Trophoblast cell (in vitro differentiated cells and primary cell): Measurements from ENCODE around the gene VAMP7.
"Not testable (repeated sequence)": the region's sequence is repeated elsewhere in the genome, so short reads cannot be mapped to it uniquely, and the experiment has no call there.

Experiments used
- DNase-seq, 2 donors: peaks; one replicate each; pipeline ENCODE4 v3.0.0-alpha.2; 2016
- H2AFZ ChIP-seq: 2 replicates; pipeline ENCODE4 v1.6.1; 2013; ENCODE audit warnings: low read length, moderate library complexity, mild to moderate bottlenecking; ENCODE audit not compliant: insufficient read depth, poor library complexity
- H2AK5ac ChIP-seq: 2 replicates; pipeline ENCODE4 v1.6.1; 2013; ENCODE audit warnings: mild to moderate bottlenecking, low read length
- H2BK120ac ChIP-seq: 2 replicates; pipeline ENCODE4 v1.6.1; 2013; ENCODE audit warnings: low read length, mild to moderate bottlenecking, moderate library complexity; ENCODE audit not compliant: insufficient read depth, poor library complexity
- H2BK12ac ChIP-seq: 2 replicates; pipeline ENCODE4 v1.6.1; 2013; ENCODE audit warnings: mild to moderate bottlenecking, low read length, moderate library complexity
- H2BK5ac ChIP-seq: 2 replicates; pipeline ENCODE4 v1.6.1; 2013; ENCODE audit warnings: low read length, low read depth, moderate library complexity, mild to moderate bottlenecking; ENCODE audit not compliant: poor library complexity
- H3K14ac ChIP-seq: 2 replicates; pipeline ENCODE4 v1.6.1; 2013; ENCODE audit warnings: mild to moderate bottlenecking, low read length
- H3K18ac ChIP-seq: 2 replicates; pipeline ENCODE4 v1.6.1; 2013; ENCODE audit warnings: mild to moderate bottlenecking, low read length
- H3K23ac ChIP-seq: 2 replicates; pipeline ENCODE4 v1.6.1; 2013; ENCODE audit warnings: low read length
- H3K27ac ChIP-seq: 2 replicates; pipeline ENCODE4 v1.5.1; 2013; ENCODE audit warnings: low read depth, mild to moderate bottlenecking, inconsistent platforms, low read length, moderate library complexity
- H3K27me3 ChIP-seq: 2 replicates; pipeline ENCODE4 v1.6.1; 2013; ENCODE audit warnings: inconsistent platforms, mild to moderate bottlenecking, low read length, moderate library complexity; ENCODE audit not compliant: insufficient read depth
- H3K36me3 ChIP-seq, 2 experiments: 1 replicate in 1 of 2; 2 replicates in 1 of 2; pipeline ENCODE4 v1.6.1; 2013; ENCODE audit warnings: low read length in 2 of 2, mild to moderate bottlenecking in 2 of 2, moderate library complexity in 1 of 2; ENCODE audit not compliant: insufficient read depth in 2 of 2, control insufficient read depth in 1 of 2
- H3K4ac ChIP-seq: 2 replicates; pipeline ENCODE4 v1.6.1; 2013; ENCODE audit warnings: low read depth, mild to moderate bottlenecking, low read length, moderate library complexity
- H3K4me1 ChIP-seq, 2 experiments: 1 replicate in 1 of 2; 2 replicates in 1 of 2; pipeline ENCODE4 v1.6.1; 2013; ENCODE audit warnings: low read length in 2 of 2, mild to moderate bottlenecking in 2 of 2, moderate library complexity in 1 of 2; ENCODE audit not compliant: insufficient read depth in 2 of 2, control insufficient read depth in 1 of 2
- H3K4me2 ChIP-seq: 2 replicates; pipeline ENCODE4 v1.6.1; 2013; ENCODE audit warnings: inconsistent platforms, mild to moderate bottlenecking, low read length, moderate library complexity
- H3K4me3 ChIP-seq: 2 replicates; pipeline ENCODE4 v1.5.1; 2013; ENCODE audit warnings: mild to moderate bottlenecking, low read depth, low read length, inconsistent platforms
- H3K79me1 ChIP-seq: one replicate; pipeline ENCODE4 v1.6.1; 2013; ENCODE audit warnings: low read length
- H3K79me2 ChIP-seq: 2 replicates; pipeline ENCODE4 v1.6.1; 2013; ENCODE audit warnings: low read length, mild to moderate bottlenecking; ENCODE audit not compliant: control insufficient read depth, insufficient read depth, poor library complexity
- H3K9ac ChIP-seq: 2 replicates; pipeline ENCODE4 v1.6.1; 2013; ENCODE audit warnings: mild to moderate bottlenecking, low read length
- H3K9me3 ChIP-seq: 2 replicates; pipeline ENCODE4 v1.6.1; 2013; ENCODE audit warnings: low read depth, mild to moderate bottlenecking, control low read depth, inconsistent platforms, low read length; ENCODE audit not compliant: insufficient read depth
- H4K12ac ChIP-seq: 2 replicates; pipeline ENCODE4 v1.6.1; 2013; ENCODE audit warnings: low read depth, mild to moderate bottlenecking, low read length, moderate library complexity
- H4K8ac ChIP-seq: 2 replicates; pipeline ENCODE4 v1.6.1; 2013; ENCODE audit warnings: low read depth, mild to moderate bottlenecking, low read length, moderate library complexity
- H4K91ac ChIP-seq: one replicate; pipeline ENCODE4 v1.6.1; 2013; ENCODE audit warnings: low read depth, mild to moderate bottlenecking, low read length, moderate library complexity
- WGBS: extraction: QIAGEN DNeasy Blood & Tissue Kit; methylation state at CpG from one replicate; pipeline ENCODE4 v1.1.7; 2013; ENCODE audit warnings: missing lambda C conversion rate; ENCODE audit not compliant: insufficient read length, insufficient coverage; ENCODE audit errors: extremely low coverage; 5-methylcytosine and 5-hydroxymethylcytosine counted together

The VAMP7 gene

GRCh38 chrX:155968326-155968661 lies 87.1 kb downstream of the VAMP7 start:
- H3K9me3 ChIP-seq: peaks cover 9% of the 10 kb centered on the region
- no peak overlapping the region for H3K4ac ChIP-seq
- no peak overlapping the region for H3K4me2 ChIP-seq
- no peaks in the 10 kb centered on the region for H3K27me3 ChIP-seq
- H3K79me2 ChIP-seq: no peaks in the 10 kb centered on the region
- H3K27ac ChIP-seq: no peak overlapping the region
- H4K91ac ChIP-seq: no peak overlapping the region
- H3K36me3 ChIP-seq: peaks cover 0 to 1% of the 10 kb centered on the region in 2 experiments
- no peak for DNase-seq
- H3K9ac ChIP-seq: no peak overlapping the region
- H4K8ac ChIP-seq: no peak overlapping the region
- WGBS: no CpG with 5 or more reads among the region's 1 CpG
- no peak overlapping the region for H3K23ac ChIP-seq
- no peak overlapping the region for H2BK120ac ChIP-seq
- no peak overlapping the region for H3K4me3 ChIP-seq
- no peak overlapping the region for H3K18ac ChIP-seq
- H2AFZ ChIP-seq: no peak overlapping the region
- no peak overlapping the region for H4K12ac ChIP-seq
- no peak overlapping the region for H2AK5ac ChIP-seq
- H3K4me1 ChIP-seq: no peaks in the 10 kb centered on the region
- no peak overlapping the region for H2BK12ac ChIP-seq
- H3K14ac ChIP-seq: no peak overlapping the region
- no peak overlapping the region for H2BK5ac ChIP-seq
- no peaks in the 10 kb centered on the region for H3K79me1 ChIP-seq

DNA sequence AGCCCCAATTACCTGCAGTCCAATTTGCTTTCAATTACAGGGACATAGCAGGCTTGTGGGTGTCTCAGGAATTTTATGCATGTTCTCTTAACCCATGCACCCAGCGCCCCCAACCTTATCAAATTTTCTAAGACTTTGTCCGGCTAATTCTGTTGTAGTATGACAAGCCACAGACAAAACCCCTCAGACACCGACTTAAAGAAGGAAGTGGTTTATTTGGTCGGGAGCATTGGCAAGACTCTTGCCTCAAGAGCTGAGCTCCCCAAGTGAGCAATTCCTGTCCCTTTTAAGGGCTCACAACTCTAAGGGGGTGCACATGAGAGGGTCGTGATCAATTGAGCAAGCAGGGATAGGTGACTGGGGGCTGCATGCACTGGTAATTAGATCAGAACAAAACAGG lies 87.6 kb downstream of the VAMP7 start:
- Histone ChIP-seq H3K4me1 (no peaks in the 10 kb centered on the region), H2BK120ac (no peak overlapping the region), H3K36me3 (peaks cover 0 to 1% of the 10 kb centered on the region in 2 experiments), H3K79me1 (no peaks in the 10 kb centered on the region), H4K12ac (no peak overlapping the region), H3K4me2 (no peak overlapping the region), H3K27me3 (no peaks in the 10 kb centered on the region), H3K9me3 (peaks cover 9% of the 10 kb centered on the region), H3K23ac (no peak overlapping the region), H3K27ac (no peak overlapping the region), H2BK12ac (no peak overlapping the region), H3K4me3 (no peak overlapping the region), H3K9ac (no peak overlapping the region), H2AK5ac (no peak overlapping the region), H3K79me2 (no peaks in the 10 kb centered on the region), H3K14ac (no peak overlapping the region), H3K18ac (no peak overlapping the region), H2AFZ (no peak overlapping the region), H4K91ac (no peak overlapping the region), H4K8ac (no peak overlapping the region), H3K4ac (no peak overlapping the region), H2BK5ac (no peak overlapping the region)
- WGBS: no CpG with 5 or more reads among the region's 5 CpGs
- DNase-seq: no peak

- not testable (repeated sequence) for H3K4me2 ChIP-seq, H3K14ac ChIP-seq, H2BK12ac ChIP-seq, H2BK120ac ChIP-seq, H2AFZ ChIP-seq, H3K27me3 ChIP-seq, H3K36me3 ChIP-seq, H3K4ac ChIP-seq, H3K18ac ChIP-seq, H4K91ac ChIP-seq, H4K8ac ChIP-seq, H3K4me1 ChIP-seq, DNase-seq, H4K12ac ChIP-seq, H3K23ac ChIP-seq, H2AK5ac ChIP-seq, H2BK5ac ChIP-seq, H3K27ac ChIP-seq, H3K79me1 ChIP-seq, H3K4me3 ChIP-seq, H3K79me2 ChIP-seq, H3K9ac ChIP-seq
- H3K9me3 ChIP-seq: peaks cover 15% of the 10 kb centered on the region
- no CpG with 5 or more reads among the region's 5 CpGs for WGBS
These were observed 90.5 kb downstream of the VAMP7 start for GRCh38 chrX:155971658-155972057.

GRCh38 chrX:155972241-155972640 lies 91.1 kb downstream of the VAMP7 start:
- not testable (repeated sequence) for H4K8ac ChIP-seq, H3K18ac ChIP-seq, H2AK5ac ChIP-seq, H2BK5ac ChIP-seq, H2BK12ac ChIP-seq, H3K4me1 ChIP-seq, H3K4me2 ChIP-seq, H3K4me3 ChIP-seq, H4K91ac ChIP-seq, H3K27me3 ChIP-seq, H2BK120ac ChIP-seq, H3K27ac ChIP-seq, H3K79me1 ChIP-seq, H3K36me3 ChIP-seq, H3K14ac ChIP-seq, H3K79me2 ChIP-seq, DNase-seq, H3K4ac ChIP-seq, H2AFZ ChIP-seq, H3K23ac ChIP-seq, H4K12ac ChIP-seq, H3K9ac ChIP-seq
- H3K9me3 ChIP-seq: peaks cover 18% of the 10 kb centered on the region
- no CpG with 5 or more reads among the region's 7 CpGs for WGBS
